Measurements from ENCODE around the gene CMIP. TPM values are rescaled to one million over a fixed set of nuclear protein-coding genes. Genes with fewer than 3 reads are reported as not detected.

Gene CMIP
- total RNA-seq, 1 experiment from 2014 or later, result 63.7 TPM

GRCh38 chr16:81440888-81441761 lies 3.5 kb upstream of the CMIP start (continued):
- TF ChIP-seq JUN (CRISPR knock-in tag; IDR thresholded peaks at IDR 0.05) (no peak), ZNF532 (CRISPR knock-in tag; IDR thresholded peaks at IDR 0.05; ENCODE audit: borderline replicate concordance) (no peak), CREB1 (CRISPR knock-in tag; IDR thresholded peaks at IDR 0.05) (no peak), ZBTB21 (CRISPR knock-in tag; IDR thresholded peaks at IDR 0.05; ENCODE audit: borderline replicate concordance) (no peak), STAT6 (CRISPR knock-in tag; conservative IDR thresholded peaks at IDR 0.05; ENCODE audit: low read depth) (no peak), CTCF (IDR thresholded peaks at IDR 0.05) (no peak), E2F1 (CRISPR knock-in tag; IDR thresholded peaks at IDR 0.05) (no peak), ELF4 (CRISPR knock-in tag; IDR thresholded peaks at IDR 0.05; ENCODE audit: low read depth) (no peak), NFATC4 (CRISPR knock-in tag; IDR thresholded peaks at IDR 0.05) (no peak), EMX1 (CRISPR knock-in tag; IDR thresholded peaks at IDR 0.05) (no peak)

- ChIA-PET CTCF (interaction anchor here (0.8 kb wide), 1 partner anchor 143 kb away, joined by 4 read pairs; no protein-coding TSS in a partner anchor), POLR2A (interaction anchor here (0.6 kb wide), 1 partner anchor 12 kb away, joined by 4 read pairs; no protein-coding TSS in a partner anchor)
- H3K27me3 Mint-ChIP-seq (ENCODE audit: low read depth), result peaks cover 24% of the 10 kb centered on the region
- no peak overlapping the region for H3K27ac Mint-ChIP-seq
- DNase-seq (ENCODE audit: low spot score), result no peak
- no peak for ATAC-seq
- peaks cover 21% of the 10 kb centered on the region for H3K4me1 Mint-ChIP-seq
- no peaks in the 10 kb centered on the region for H3K9me3 Mint-ChIP-seq
- H3K36me3 Mint-ChIP-seq, result no peaks in the 10 kb centered on the region
- no peak overlapping the region for H3K4me3 Mint-ChIP-seq
- TF ChIP-seq SP1 (CRISPR knock-in tag; conservative IDR thresholded peaks at IDR 0.05), result no peak
- no peak for TF ChIP-seq NR3C1 (CRISPR knock-in tag; conservative IDR thresholded peaks at IDR 0.05; ENCODE audit: low read depth)
- no peak for TF ChIP-seq FOXK1 (CRISPR knock-in tag; IDR thresholded peaks at IDR 0.05)
- no peak for TF ChIP-seq ZNF138 (CRISPR knock-in tag; conservative IDR thresholded peaks at IDR 0.05)
- TF ChIP-seq JUN (CRISPR knock-in tag; IDR thresholded peaks at IDR 0.05), result no peak
- no peak for TF ChIP-seq NFE2L1 (CRISPR knock-in tag; IDR thresholded peaks at IDR 0.05)
- TF ChIP-seq CTCF (IDR thresholded peaks at IDR 0.05), result no peak
- no peak for TF ChIP-seq ZNF281 (CRISPR knock-in tag; IDR thresholded peaks at IDR 0.05)
- TF ChIP-seq FOXP1 (CRISPR knock-in tag; IDR thresholded peaks at IDR 0.05; ENCODE audit: borderline replicate concordance), result no peak
- TF ChIP-seq GABPB1 (CRISPR knock-in tag; IDR thresholded peaks at IDR 0.05), result no peak
These were observed 2.2 kb upstream of the CMIP start for GRCh38 chr16:81442220-81442915.

Data from WTC11 (cell line).